Measurements from ENCODE around the gene DUOX2. TPM values are rescaled to one million over a fixed set of nuclear protein-coding genes. Genes with fewer than 3 reads are reported as not detected.
A peak's percentile ranks its signal among the peaks of the same experiment; 100 is the strongest.

Gene DUOX2
- total and polyA plus RNA-seq, 2 of the 8 experiments (the other 6 are each of a cell fraction or from before 2014, with no cell fraction given): 0.08 TPM; not detected in 1

DNA sequence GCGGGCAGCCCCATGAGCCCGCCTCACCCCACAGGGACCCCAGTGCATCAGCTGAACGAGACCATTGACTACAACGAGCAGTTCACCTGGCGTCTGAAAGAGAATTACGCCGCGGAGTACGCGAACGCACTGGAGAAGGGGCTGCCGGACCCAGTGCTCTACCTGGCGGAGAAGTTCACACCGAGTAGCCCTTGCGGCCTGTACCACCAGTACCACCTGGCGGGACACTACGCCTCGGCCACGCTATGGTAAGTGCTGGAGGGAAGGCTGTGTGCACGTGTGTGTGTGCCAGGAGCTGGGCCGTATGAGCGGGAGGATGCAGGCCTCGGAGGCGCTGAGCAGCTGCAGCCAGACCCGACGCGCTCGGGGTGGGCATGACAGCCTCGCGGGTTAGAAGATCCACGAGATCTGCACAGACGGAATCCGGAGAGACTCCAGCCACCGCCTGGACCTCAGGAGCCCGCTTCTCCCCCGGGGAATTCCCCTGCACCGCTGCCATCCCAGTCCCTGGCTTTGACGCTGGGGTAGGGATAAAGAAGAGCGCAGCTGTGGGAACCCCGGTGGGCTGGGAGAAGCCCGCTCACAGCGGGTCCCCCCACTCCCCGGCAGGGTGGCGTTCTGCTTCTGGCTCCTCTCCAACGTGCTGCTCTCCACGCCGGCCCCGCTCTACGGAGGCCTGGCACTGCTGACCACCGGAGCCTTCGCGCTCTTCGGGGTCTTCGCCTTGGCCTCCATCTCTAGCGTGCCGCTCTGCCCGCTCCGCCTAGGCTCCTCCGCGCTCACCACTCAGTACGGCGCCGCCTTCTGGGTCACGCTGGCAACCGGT, 2.7 kb upstream of the DUOX2 start:
- FAIRE-seq (no peak), DNase-seq (ENCODE audit: low read depth in 1 of 2, low spot score in 2 of 2) (peak in 1 of 2 experiments; percentile 61)
- Histone ChIP-seq H4K5ac (ENCODE audit: insufficient read length, low read depth, low read length) (no peak overlapping the region), H3K4me1 (replicated peaks in 1 of 4; ENCODE audit: control insufficient read depth in 3 of 4, insufficient read depth in 4 of 4, low read length in 3 of 4) (peaks cover 0 to 30% (median 23%) of the 10 kb centered on the region in 4 experiments; a peak in 6 of 7 replicates), H3K9ac (replicated peaks in 1 of 4; ENCODE audit: extremely low read depth in 1 of 4, low read depth in 3 of 4, low read length in 3 of 4) (no peak overlapping the region), H2AFZ (ENCODE audit: low read length) (no peak overlapping the region), H3K14ac (ENCODE audit: insufficient read length) (no peak overlapping the region), H2BK12ac (ENCODE audit: low read depth, low read length) (no peak overlapping the region; the same call in 1 of the 2 replicates), H2BK15ac (ENCODE audit: low read length) (peak overlapping the region; percentile 61; the same call in 1 of the 2 replicates), H2AK5ac (ENCODE audit: low read depth, low read length) (no peak overlapping the region), H3K4me3 (ENCODE audit: extremely low read depth in 1 of 4, insufficient read depth in 2 of 4, low read depth in 3 of 4, low read length in 4 of 4) (peak overlapping the region in 3 of 4 experiments; percentile 1 to 54 (median 2); a peak in 3 of 8 replicates), H2BK120ac (replicated peaks; ENCODE audit: low read depth, low read length) (no peak overlapping the region), H4K91ac (replicated peaks; ENCODE audit: insufficient read length, low read length) (no peak overlapping the region), H3K4ac (replicated peaks; ENCODE audit: insufficient read length, low read depth, low read length) (no peak overlapping the region), H3K36me3 (ENCODE audit: control insufficient read depth in 2 of 4, insufficient read depth in 4 of 4, low read length in 3 of 4) (peaks cover 0 to 6% (median 0%) of the 10 kb centered on the region in 4 experiments; a peak in 1 of 8 replicates), H3K23me2 (ENCODE audit: low read depth, low read length) (peaks cover 6% of the 10 kb centered on the region; the same call in 1 of the 2 replicates), H3K27ac (ENCODE audit: low read depth, low read length) (no peak overlapping the region), H3K27me3 (replicated peaks in 1 of 4; ENCODE audit: control insufficient read depth in 3 of 4, extremely low read depth in 1 of 4, insufficient read depth in 3 of 4, low read length in 3 of 4) (peaks cover 62 to 73% (median 66%) of the 10 kb centered on the region in 4 experiments), H3K9me3 (ENCODE audit: insufficient read depth in 2 of 2, low read depth in 1 of 2, low read length in 1 of 2) (no peaks in the 10 kb centered on the region; a peak in 1 of 4 replicates), H3K79me1 (ENCODE audit: low read depth, low read length) (no peaks in the 10 kb centered on the region), H3K18ac (ENCODE audit: extremely low read depth, low read length) (no peak overlapping the region), H4K8ac (ENCODE audit: extremely low read depth, insufficient read depth, low read length) (0 out of 2 replicates have a peak overlapping the region, but pooled peaks have one; percentile 25), H3K79me2 (ENCODE audit: control insufficient read depth in 1 of 2, insufficient read depth in 2 of 2, low read length in 2 of 2) (no peaks in the 10 kb centered on the region), H2BK20ac (ENCODE audit: low read length) (no peak overlapping the region), H2BK5ac (ENCODE audit: low read depth, low read length) (no peak overlapping the region), H4K20me1 (replicated peaks in 1 of 2; ENCODE audit: control insufficient read depth in 1 of 2, insufficient read depth in 2 of 2, low read length in 2 of 2) (peaks cover 21 to 44% of the 10 kb centered on the region in 2 experiments), H3K56ac (replicated peaks; ENCODE audit: insufficient read length, low read depth, low read length) (no peak overlapping the region), H3K23ac (ENCODE audit: insufficient read length) (no peak overlapping the region), H3K4me2 (ENCODE audit: insufficient read depth in 1 of 2, low read depth in 2 of 2, low read length in 2 of 2) (peak overlapping the region; percentile 4 to 65)
- POLR2A ChIA-PET (ENCODE audit: partially characterized antibody): interaction anchor here (1.3 to 1.4 kb wide), 2 partner anchors 17 to 48 kb away, joined by 3 to 4 read pairs; no protein-coding TSS in a partner anchor
- WGBS, 2 experiments (ENCODE audit: extremely low coverage in 1 of 2, insufficient coverage in 1 of 2, insufficient read length in 1 of 2, insufficient replicate concordance in 2 of 2, low coverage in 1 of 2, low lambda C conversion rate in 2 of 2, missing lambda C conversion rate in 1 of 2): 9% methylated on average over 53 of the region's 65 CpGs; no CpG with 5 or more reads in 1 of the 2 experiments
- CTCF ChIA-PET (ENCODE audit: partially characterized antibody): interaction anchor here (0.5 to 5.5 kb wide), 7 partner anchors 8 to 72 kb away, joined by 3 to 45 read pairs (median 5); partner anchors contain the start of genes DUOX1 and DUOXA1
- TF ChIP-seq, protein P1, sequence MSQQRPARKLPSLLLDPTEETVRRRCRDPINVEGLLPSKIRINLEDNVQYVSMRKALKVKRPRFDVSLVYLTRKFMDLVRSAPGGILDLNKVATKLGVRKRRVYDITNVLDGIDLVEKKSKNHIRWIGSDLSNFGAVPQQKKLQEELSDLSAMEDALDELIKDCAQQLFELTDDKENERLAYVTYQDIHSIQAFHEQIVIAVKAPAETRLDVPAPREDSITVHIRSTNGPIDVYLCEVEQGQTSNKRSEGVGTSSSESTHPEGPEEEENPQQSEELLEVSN (IDR thresholded peaks at IDR 0.05): peak; percentile 71
- TF ChIP-seq BACH1 (IDR thresholded peaks at IDR 0.05; ENCODE audit: low read length) (no peak), HDAC2 (IDR thresholded peaks at IDR 0.05; ENCODE audit: borderline replicate concordance in 1 of 2, low read depth in 2 of 2, low read length in 2 of 2) (no peak), SUZ12 (IDR thresholded peaks at IDR 0.05; ENCODE audit: low read length) (peak; percentile 97), EGR1 (IDR thresholded peaks at IDR 0.05; ENCODE audit: borderline replicate concordance, low read depth, low read length) (no peak), TAF1 (IDR thresholded peaks at IDR 0.05; ENCODE audit: low read depth, low read length) (no peak), SIN3A (conservative IDR thresholded peaks at IDR 0.05 in 1 of 2, IDR thresholded peaks at IDR 0.05 in 1 of 2; ENCODE audit: low read depth in 1 of 2, low read length in 2 of 2) (no peak), NANOG (IDR thresholded peaks at IDR 0.05; ENCODE audit: insufficient read depth, low read depth, low read length, poor library complexity, severe bottlenecking) (no peak)
- TF ChIP-seq, protein P2, sequence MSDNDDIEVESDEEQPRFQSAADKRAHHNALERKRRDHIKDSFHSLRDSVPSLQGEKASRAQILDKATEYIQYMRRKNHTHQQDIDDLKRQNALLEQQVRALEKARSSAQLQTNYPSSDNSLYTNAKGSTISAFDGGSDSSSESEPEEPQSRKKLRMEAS (IDR thresholded peaks at IDR 0.05): peak; percentile 85
